ENCODE measurements around the gene ALAS2. TPM values are rescaled to one million over a fixed set of nuclear protein-coding genes. Genes with fewer than 3 reads are reported as not detected.

The ALAS2 gene
- total RNA-seq, 1 experiment from 2014 or later: not detected

DNA sequence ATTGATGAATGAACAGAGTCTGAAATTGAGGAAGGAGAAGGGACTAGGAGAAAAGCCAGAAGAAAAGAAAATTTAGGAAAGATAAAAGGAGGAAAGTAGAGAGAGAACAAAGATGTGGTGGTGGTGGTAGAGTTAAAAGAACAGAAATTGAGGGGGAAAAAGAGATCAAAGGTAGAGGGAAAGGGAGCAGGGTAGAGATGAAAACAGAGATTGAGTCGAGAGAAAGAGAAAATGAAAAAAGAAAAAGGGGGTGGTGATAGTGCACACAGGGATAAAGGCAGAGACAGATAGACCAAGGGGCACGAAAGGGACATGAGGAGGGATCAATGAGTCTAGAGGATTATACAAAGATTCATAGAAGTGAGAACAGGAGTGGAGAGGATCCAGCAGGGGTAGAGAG lies 3.9 kb downstream of the ALAS2 start:
- no peak for DNase-seq
- H3K36me3 ChIP-seq (replicated peaks; ENCODE audit: control insufficient read depth, insufficient read depth, low read length): no peaks in the 10 kb centered on the region
- no peak overlapping the region for H3K4me3 ChIP-seq (ENCODE audit: insufficient read depth, low read depth, low read length)
- no peaks in the 10 kb centered on the region for H3K27me3 ChIP-seq (ENCODE audit: control insufficient read depth, insufficient read depth, low read length)

DNA sequence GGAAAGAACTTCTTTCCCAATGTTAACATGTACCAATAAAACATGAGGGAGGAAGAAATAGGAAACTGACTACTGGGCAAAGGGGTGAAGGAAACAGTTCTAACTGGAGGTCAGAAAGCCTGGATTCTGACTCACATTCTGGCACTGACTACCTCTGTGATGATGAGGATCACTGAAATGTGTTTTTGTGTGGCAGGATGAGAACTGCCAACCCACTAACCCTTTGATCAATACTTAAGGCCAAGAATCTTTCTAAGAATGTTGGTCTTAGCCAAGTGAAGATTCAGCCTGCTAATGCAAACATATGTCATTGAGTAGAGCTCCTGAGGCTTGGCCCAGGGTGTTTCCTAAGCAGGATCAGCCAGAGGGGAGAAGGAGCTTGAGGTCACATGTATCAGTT lies 4.6 kb downstream of the ALAS2 start:
- Histone ChIP-seq H3K36me3 (replicated peaks; ENCODE audit: control insufficient read depth, insufficient read depth, low read length) (no peaks in the 10 kb centered on the region), H3K4me3 (ENCODE audit: insufficient read depth, low read depth, low read length) (no peak overlapping the region), H3K27me3 (ENCODE audit: control insufficient read depth, insufficient read depth, low read length) (no peaks in the 10 kb centered on the region)
- no peak for DNase-seq

DNA sequence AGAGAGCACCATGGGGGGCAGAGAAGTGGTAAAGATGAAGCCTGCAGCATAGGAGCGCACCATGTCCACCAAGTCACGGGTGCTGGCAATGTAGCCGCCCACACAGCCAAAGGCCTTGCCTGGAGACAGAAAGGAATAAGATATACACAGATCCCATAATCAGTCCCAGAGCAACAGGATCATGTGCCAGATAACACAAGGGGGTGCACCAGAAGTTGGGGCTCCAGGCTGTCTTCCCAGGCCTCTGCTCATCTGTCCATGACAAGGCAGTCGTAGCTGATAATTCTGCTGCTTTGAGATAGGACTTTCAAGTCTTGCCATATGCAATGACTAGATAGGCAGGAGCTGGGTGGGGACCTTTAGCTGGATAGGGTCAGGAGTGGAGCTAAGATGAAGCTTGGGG lies 15.9 kb downstream of the ALAS2 start:
- no peaks in the 10 kb centered on the region for H3K36me3 ChIP-seq (replicated peaks; ENCODE audit: control insufficient read depth, insufficient read depth, low read length)
- no peak for DNase-seq
- no peak overlapping the region for H3K4me3 ChIP-seq (ENCODE audit: insufficient read depth, low read depth, low read length)
- no peaks in the 10 kb centered on the region for H3K27me3 ChIP-seq (ENCODE audit: control insufficient read depth, insufficient read depth, low read length)

DNA sequence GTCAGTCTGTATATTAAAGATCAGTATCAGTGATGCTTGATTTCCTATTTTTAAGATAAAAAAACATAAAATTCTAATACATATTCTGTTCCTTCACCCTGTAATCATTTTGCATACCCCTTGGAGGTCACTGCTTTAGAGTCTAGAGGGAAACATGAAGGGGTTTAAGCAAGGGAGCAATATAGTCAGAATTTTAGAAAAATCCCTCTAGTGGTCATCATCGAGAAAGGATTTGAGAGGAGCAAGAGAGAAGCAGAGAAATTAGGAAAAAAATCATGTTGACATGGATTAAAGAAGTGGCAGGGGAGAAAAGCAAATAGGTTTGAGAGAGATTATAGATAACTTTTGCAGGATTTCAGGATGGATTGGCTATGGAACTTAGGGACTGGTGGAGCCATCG lies 19.5 kb downstream of the ALAS2 start:
- Histone ChIP-seq H3K4me3 (ENCODE audit: insufficient read depth, low read depth, low read length) (no peak overlapping the region), H3K27me3 (ENCODE audit: control insufficient read depth, insufficient read depth, low read length) (no peaks in the 10 kb centered on the region), H3K36me3 (replicated peaks; ENCODE audit: control insufficient read depth, insufficient read depth, low read length) (no peaks in the 10 kb centered on the region)
- DNase-seq: peak; percentile 30

DNA sequence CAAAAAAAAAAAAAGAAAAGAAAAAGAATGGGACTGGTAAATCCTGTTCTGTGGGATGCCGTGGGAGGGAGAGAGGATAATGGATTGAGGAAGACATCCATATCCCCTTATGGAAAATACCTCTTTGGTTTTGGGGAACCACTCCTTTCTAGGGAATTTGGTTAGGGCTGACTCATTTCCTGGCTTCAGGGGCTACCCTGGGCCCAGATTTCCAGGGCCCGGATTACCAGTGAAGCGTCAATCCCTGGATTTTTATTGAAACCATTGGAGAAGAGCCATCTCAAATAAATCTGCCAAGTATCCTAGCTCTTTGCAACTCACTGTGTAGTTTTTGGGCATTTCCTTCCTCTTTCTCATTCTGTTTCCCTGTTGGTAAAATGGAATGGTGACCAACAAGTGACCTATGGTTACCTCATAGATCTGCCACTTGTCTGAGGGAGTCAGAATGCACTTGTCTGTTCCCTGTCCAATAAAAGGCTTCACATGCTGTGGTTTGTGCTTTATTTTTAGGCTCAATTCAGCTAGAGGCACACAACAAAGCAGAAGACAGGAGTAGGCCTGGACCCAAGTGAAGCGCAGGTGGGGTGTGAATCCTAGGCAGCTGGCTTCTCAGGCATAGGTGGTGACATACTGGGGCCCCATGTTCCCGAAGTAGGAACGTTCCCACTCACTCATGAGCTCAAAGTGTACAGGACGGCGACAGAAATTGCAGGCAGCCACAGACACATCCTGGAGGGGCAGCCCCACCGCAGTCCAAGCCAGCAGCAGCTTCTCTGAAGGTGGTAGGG lies 22.0 kb downstream of the ALAS2 start:
- no peak overlapping the region for H3K4me3 ChIP-seq (ENCODE audit: insufficient read depth, low read depth, low read length)
- peaks cover 4% of the 10 kb centered on the region for H3K36me3 ChIP-seq (replicated peaks; ENCODE audit: control insufficient read depth, insufficient read depth, low read length)
- DNase-seq: no peak
- no peaks in the 10 kb centered on the region for H3K27me3 ChIP-seq (ENCODE audit: control insufficient read depth, insufficient read depth, low read length)

DNA sequence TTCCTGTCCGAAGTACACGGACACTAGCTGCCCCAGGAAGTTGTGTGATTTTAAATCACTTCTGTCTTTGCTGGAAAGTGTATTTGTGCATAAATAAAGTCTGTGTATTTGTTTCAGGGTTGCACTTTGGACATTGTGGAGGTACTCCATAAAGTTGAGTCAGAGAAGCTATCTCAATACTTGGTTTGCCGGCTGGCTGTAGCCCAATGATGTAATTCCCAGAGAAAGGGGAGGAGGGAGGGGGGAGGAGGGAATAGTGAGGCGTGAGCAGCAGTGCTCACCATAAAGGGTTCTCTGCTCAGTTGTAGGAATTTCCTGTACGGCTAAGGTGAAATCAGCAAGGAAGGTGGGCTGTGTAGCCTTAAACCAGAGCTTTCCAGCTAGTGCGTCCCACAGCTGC lies 23.1 kb downstream of the ALAS2 start:
- DNase-seq: no peak
- H3K27me3 ChIP-seq (ENCODE audit: control insufficient read depth, insufficient read depth, low read length): no peaks in the 10 kb centered on the region
- no peak overlapping the region for H3K4me3 ChIP-seq (ENCODE audit: insufficient read depth, low read depth, low read length)
- H3K36me3 ChIP-seq (replicated peaks; ENCODE audit: control insufficient read depth, insufficient read depth, low read length): peaks cover 7% of the 10 kb centered on the region

DNA sequence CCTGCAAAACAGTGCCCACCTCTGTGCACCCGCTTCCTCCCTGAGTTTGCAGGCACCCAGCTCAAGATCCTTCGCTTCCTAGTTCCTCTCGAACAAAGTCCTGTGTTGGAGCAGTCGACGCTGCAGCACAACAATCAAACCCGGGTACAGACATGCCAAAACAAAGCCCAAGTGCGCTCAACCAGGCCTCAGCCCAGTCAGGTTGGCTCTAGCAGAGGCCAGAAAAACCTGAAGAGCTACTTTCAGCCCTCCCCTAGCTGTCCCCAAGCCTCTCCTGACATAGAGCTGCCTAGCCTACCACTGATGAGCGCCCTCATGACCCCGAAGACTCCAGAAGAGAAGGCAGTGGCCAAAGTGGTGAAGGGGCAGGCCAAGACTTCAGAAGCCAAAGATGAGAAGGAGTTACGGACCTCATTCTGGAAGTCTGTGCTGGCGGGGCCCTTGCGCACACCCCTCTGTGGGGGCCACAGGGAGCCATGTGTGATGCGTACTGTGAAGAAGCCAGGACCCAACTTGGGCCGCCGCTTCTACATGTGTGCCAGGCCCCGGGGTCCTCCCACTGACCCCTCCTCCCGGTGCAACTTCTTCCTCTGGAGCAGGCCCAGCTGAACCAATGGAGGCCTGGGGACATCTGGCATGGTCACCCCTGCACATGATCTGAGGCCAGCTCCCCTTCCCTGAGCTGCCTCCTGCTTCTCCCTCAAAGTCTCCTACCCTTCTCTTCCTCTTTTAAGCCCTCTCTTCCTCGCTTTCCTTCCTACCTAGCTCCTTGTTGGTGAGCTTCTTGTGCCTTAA lies 23.8 kb downstream of the ALAS2 start:
- Histone ChIP-seq H3K27me3 (ENCODE audit: control insufficient read depth, insufficient read depth, low read length) (no peaks in the 10 kb centered on the region), H3K4me3 (ENCODE audit: insufficient read depth, low read depth, low read length) (no peak overlapping the region), H3K36me3 (replicated peaks; ENCODE audit: control insufficient read depth, insufficient read depth, low read length) (peaks cover 9% of the 10 kb centered on the region)
- DNase-seq: no peak

DNA sequence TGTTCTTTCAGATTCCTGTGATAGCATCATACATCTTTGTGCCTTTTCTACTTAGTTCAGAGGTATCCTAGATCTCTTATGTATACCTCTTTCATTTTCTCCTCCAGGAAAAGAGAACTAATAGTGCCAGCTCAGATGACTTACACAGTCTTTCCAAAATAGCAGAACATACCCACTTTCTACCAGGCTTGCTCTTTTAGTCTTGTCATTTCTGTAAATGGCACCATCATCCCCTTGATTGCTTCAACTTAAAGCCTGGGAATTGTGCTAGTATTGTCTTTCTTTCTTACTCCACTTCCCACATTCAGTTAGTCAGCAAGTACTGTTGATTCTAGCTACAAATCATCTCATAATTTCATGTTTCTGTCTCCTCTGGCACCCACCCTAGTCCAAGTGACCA lies 25.5 kb downstream of the ALAS2 start:
- Histone ChIP-seq H3K27me3 (ENCODE audit: control insufficient read depth, insufficient read depth, low read length) (no peaks in the 10 kb centered on the region), H3K4me3 (ENCODE audit: insufficient read depth, low read depth, low read length) (no peak overlapping the region), H3K36me3 (replicated peaks; ENCODE audit: control insufficient read depth, insufficient read depth, low read length) (peaks cover 9% of the 10 kb centered on the region)
- no peak for DNase-seq

DNA sequence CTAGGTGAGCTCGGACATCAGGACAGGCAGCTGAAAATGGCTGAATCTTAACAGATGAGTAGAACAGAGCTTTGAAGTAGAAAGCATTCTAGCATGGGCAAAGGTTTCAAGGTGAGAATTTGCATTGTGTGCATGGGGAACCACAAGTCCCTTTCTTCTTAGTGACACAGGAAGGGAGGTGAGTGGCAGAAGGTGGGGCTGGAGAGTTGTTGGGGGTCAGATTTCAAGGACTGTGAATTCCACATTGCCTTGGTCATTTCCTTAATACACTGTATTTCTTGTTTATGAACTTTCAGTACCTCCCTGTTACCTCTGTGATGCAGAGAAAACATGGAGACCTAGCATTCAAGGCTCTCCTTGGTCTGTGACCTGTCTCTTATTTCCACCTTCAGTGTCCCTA lies 26.5 kb downstream of the ALAS2 start:
- H3K36me3 ChIP-seq (replicated peaks; ENCODE audit: control insufficient read depth, insufficient read depth, low read length): peaks cover 9% of the 10 kb centered on the region
- no peak overlapping the region for H3K4me3 ChIP-seq (ENCODE audit: insufficient read depth, low read depth, low read length)
- no peak for DNase-seq
- H3K27me3 ChIP-seq (ENCODE audit: control insufficient read depth, insufficient read depth, low read length): no peaks in the 10 kb centered on the region

DNA sequence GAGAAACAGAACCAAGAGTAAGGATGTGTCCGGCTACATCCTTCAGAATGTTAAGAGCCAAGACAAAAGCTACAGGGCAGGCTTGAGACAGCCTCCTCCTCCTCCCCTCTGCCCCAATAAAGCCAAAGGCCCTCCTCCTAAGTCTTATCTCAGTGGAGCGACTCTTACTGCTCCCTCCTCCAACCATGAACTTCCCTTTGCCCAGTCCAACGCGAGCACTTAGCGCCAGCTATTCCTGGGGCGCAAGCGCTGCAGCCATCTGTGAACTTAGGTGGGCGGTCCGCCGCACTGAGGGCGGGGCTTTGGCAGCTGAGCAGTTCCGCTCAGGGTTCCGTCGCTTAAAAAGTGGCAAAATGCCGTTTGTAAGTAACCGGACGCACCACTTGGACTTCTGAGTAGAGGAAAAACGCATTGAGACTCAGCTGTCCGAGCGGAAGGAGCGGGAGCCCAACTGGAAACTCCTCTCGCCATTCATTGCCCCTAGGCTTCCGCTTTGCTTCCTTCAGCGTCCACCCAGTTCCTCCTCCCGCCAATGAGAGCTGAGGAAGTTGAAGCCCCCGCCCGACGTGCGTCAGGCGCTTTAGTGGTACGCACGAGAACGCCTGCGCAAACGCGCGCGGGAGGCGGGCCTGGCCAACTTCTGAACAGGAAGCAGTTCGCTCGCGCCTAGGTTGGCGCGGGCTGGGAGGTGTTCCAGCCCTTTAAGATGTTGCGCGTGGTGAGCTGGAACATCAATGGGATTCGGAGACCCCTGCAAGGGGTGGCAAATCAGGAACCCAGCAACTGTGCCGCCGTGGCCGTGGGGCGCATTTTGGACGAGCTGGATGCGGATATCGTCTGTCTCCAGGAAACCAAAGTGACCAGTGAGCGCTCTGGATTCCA lies 30.8 kb downstream of the ALAS2 start, which contains the start of gene APEX2:
Gene APEX2, plus strand, starts transcription at position 647 of the 882 bp plus-strand sequence. Its CDS starts 60 bp downstream, at position 707.
- H3K4me3 ChIP-seq (ENCODE audit: insufficient read depth, low read depth, low read length): peak within 1 kb of the TSS; percentile 58
- no peaks in the 10 kb centered on the region for H3K27me3 ChIP-seq (ENCODE audit: control insufficient read depth, insufficient read depth, low read length)
- DNase-seq: peak; percentile 81
- peaks cover 6% of the 10 kb centered on the region for H3K36me3 ChIP-seq (replicated peaks; ENCODE audit: control insufficient read depth, insufficient read depth, low read length)

DNA sequence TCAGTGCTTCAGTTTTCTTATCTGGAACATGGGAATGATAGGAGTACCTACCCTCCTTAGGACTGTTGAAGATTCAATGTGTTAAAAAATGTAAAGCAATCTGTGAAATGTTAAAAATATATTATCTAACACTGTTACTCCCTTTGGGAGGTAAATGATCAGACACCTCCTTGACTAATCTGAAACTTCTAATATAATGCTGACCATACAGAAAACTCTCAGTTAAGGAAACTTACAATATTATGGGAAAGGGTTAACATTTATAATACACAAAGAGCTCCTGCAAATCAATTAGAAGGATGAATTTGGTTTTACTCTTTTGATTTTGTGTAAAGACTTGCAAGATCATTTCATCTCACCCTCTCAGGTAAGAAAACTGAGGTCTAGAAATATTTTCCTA lies 35.2 kb downstream of the ALAS2 start:
- no peak for DNase-seq
- Histone ChIP-seq H3K4me3 (ENCODE audit: insufficient read depth, low read depth, low read length) (no peak overlapping the region), H3K27me3 (ENCODE audit: control insufficient read depth, insufficient read depth, low read length) (no peaks in the 10 kb centered on the region), H3K36me3 (replicated peaks; ENCODE audit: control insufficient read depth, insufficient read depth, low read length) (no peaks in the 10 kb centered on the region)

DNA sequence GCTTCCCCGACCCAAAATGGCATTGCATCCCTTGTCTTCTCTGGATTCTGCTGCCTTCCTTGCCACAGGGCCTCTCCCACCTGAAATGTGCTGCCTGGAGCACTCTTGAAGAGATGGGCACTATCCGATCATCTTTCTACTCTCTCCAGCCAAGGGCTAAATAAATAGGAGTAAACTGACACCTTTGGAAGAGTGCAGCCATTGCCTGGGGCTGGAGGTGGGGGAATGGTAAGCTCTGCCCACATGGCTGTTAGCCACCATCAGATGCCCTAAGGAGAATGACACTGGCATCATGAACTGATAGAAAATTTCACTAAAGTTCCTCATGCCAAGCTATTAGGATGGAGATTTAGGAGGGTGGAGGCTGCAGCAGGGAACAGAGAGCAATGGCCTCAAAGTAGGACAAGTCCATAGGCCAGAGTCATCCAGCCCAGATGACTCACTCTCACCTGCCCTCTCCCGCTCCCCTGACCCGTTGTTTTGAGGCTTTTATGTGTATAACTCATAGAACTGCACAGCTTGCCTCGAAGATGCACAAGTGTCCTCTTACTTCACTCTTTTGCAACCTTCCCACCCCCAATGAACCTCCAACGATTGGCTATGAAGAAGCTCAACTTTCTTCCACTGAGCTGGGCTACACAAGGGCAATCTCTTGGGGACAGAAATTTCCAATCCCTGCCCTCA lies 36.0 kb downstream of the ALAS2 start:
- DNase-seq: no peak
- Histone ChIP-seq H3K36me3 (replicated peaks; ENCODE audit: control insufficient read depth, insufficient read depth, low read length) (no peaks in the 10 kb centered on the region), H3K27me3 (ENCODE audit: control insufficient read depth, insufficient read depth, low read length) (no peaks in the 10 kb centered on the region), H3K4me3 (ENCODE audit: insufficient read depth, low read depth, low read length) (no peak overlapping the region)

DNA sequence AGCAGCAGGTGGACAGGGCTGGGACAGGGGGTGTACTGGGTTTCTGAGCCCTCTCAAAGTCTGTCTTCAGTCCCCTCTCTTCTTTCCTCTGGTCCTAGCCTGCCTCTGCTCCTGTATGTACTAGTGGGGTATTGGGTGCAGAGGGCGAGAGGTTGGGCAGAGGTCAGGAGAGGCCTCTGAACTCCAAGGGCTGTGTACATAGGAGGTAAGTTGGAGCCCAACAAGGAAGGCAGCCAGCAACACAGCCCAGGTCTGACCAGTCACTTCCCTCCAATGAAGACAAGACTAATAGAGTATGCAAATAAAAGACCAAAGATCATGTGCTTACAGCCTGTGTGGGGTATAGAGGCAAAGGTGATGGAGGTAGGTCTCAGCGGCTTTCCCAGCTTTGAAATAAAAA lies 36.7 kb downstream of the ALAS2 start, which contains the start of gene PFKFB1:
Gene PFKFB1, minus strand, starts transcription at position 90 of the 400 bp plus-strand sequence. CDS start 181 bp downstream, outside the sequence.
- H3K27me3 ChIP-seq (ENCODE audit: control insufficient read depth, insufficient read depth, low read length): no peaks in the 10 kb centered on the region
- no peak for DNase-seq
- H3K4me3 ChIP-seq (ENCODE audit: insufficient read depth, low read depth, low read length): no peak within 1 kb of the TSS
- H3K36me3 ChIP-seq (replicated peaks; ENCODE audit: control insufficient read depth, insufficient read depth, low read length): no peaks in the 10 kb centered on the region
